Measurements from ENCODE around the gene CFAP54.
"Not testable (repeated sequence)": the region's sequence is repeated elsewhere in the genome, so short reads cannot be mapped to it uniquely, and the experiment has no call there.

CFAP54 gene

GRCh38 chr12:96648923-96649322 is 159.5 kb downstream of the CFAP54 start:
- no peaks in the 10 kb centered on the region for H3K4me1 Mint-ChIP-seq (ENCODE audit: low read depth)
- H3K4me3 Mint-ChIP-seq: no peak overlapping the region
- intact Hi-C loops (cut with micrococcal nuclease): no loop called here
- peaks cover 6% of the 10 kb centered on the region for H3K9me3 Mint-ChIP-seq
- no peaks in the 10 kb centered on the region for H3K27me3 Mint-ChIP-seq
- H3K27ac Mint-ChIP-seq: no peak overlapping the region
- no peaks in the 10 kb centered on the region for H3K36me3 Mint-ChIP-seq (ENCODE audit: low read depth)

- no peaks in the 10 kb centered on the region for H3K9me3 Mint-ChIP-seq
- no peaks in the 10 kb centered on the region for H3K27me3 Mint-ChIP-seq
- H3K36me3 Mint-ChIP-seq (ENCODE audit: low read depth): no peaks in the 10 kb centered on the region
- intact Hi-C loops (cut with micrococcal nuclease): no loop called here
- no peaks in the 10 kb centered on the region for H3K4me1 Mint-ChIP-seq (ENCODE audit: low read depth)
- no peak overlapping the region for H3K4me3 Mint-ChIP-seq
- H3K27ac Mint-ChIP-seq: no peak overlapping the region
These were observed 163.5 kb downstream of the CFAP54 start for GRCh38 chr12:96652870-96653269.

DNA sequence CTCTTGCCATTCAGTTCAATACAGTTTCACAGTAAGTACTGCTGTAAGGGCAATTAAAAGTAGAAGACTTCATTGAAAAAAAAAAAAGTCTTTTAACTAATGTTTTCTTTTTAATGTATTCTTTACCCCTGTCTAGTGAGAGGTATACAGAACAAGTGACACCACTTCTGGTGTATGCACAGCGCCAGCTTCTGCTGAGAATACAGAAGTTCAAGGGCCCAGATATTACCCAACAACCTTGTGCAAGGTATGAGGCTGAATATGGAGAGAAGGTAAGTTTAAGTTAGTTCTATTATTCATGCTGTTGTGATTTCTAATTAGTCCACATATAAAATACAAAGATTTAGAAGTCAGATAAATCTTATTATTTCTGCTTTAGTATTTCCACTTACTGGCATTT is 168.7 kb downstream of the CFAP54 start:
- no peaks in the 10 kb centered on the region for H3K9me3 Mint-ChIP-seq
- no peaks in the 10 kb centered on the region for H3K4me1 Mint-ChIP-seq (ENCODE audit: low read depth)
- H3K27me3 Mint-ChIP-seq: no peaks in the 10 kb centered on the region
- no peak overlapping the region for H3K4me3 Mint-ChIP-seq
- H3K36me3 Mint-ChIP-seq (ENCODE audit: low read depth): no peaks in the 10 kb centered on the region
- intact Hi-C loops (cut with micrococcal nuclease): no loop called here
- H3K27ac Mint-ChIP-seq: no peak overlapping the region

DNA sequence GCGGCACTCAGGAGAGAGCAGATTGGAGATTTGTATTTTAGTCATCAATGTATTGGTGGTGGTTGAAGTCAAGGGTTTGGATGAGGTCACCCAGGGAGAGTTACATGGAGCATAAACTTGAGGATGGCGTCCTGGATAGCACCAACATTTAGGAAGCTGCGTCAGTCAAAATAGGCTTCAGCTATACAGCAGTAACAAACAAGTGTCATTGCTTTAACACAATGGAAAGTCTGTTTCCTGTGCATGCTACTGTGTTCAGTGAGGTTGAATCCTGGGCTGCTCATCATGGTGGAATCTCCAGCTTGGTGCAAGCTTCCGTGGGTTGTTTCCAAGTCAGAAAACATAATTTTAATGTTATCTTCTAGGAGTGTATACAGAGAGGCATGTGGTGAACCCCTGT is 180.4 kb downstream of the CFAP54 start:
- intact Hi-C loops (cut with micrococcal nuclease): no loop called here
- no peaks in the 10 kb centered on the region for H3K27me3 Mint-ChIP-seq
- no peaks in the 10 kb centered on the region for H3K4me1 Mint-ChIP-seq (ENCODE audit: low read depth)
- H3K4me3 Mint-ChIP-seq: no peak overlapping the region
- H3K9me3 Mint-ChIP-seq: peaks cover 6% of the 10 kb centered on the region
- no peak overlapping the region for H3K27ac Mint-ChIP-seq
- no peaks in the 10 kb centered on the region for H3K36me3 Mint-ChIP-seq (ENCODE audit: low read depth)

DNA sequence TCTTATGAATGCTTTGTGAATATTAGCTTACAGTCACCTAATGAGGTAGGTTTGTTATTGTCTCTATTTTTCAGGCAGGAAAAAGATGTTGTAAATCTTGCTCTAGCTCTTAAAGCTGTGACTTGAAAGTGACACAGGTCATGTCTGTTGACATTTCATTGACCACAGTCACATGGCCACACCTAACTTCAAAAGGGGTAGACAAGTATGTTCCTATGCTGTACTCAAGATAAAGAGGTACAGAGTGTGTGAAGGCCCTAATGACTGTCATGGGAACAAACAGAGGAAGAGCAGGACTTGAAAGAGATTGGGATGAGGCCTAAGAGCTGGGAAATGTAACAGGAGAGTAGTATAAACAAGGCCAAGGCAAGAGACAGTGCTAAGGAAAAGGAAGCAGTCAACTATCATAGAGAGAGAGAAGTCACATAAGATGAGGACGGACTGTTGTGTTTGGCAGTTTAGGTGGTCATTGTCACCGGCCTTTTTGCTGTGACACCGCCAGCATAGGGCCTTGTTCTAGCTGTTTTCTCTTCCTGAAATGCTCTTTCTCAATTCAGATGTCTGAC is 181.0 kb downstream of the CFAP54 start:
- no peak overlapping the region for H3K27ac Mint-ChIP-seq
- no peaks in the 10 kb centered on the region for H3K4me1 Mint-ChIP-seq (ENCODE audit: low read depth)
- no peak overlapping the region for H3K4me3 Mint-ChIP-seq
- intact Hi-C loops (cut with micrococcal nuclease): no loop called here
- H3K9me3 Mint-ChIP-seq: peaks cover 6% of the 10 kb centered on the region
- H3K27me3 Mint-ChIP-seq: no peaks in the 10 kb centered on the region
- H3K36me3 Mint-ChIP-seq (ENCODE audit: low read depth): no peaks in the 10 kb centered on the region

- H3K4me1 Mint-ChIP-seq (ENCODE audit: low read depth); H3K36me3 Mint-ChIP-seq (ENCODE audit: low read depth); intact Hi-C loops (cut with micrococcal nuclease); H3K9me3 Mint-ChIP-seq; H3K4me3 Mint-ChIP-seq; H3K27me3 Mint-ChIP-seq; H3K27ac Mint-ChIP-seq: not testable (repeated sequence)
These were observed 186.1 kb downstream of the CFAP54 start for GRCh38 chr12:96675519-96675918.

- Mint-ChIP-seq H3K27ac (no peak overlapping the region), H3K36me3 (ENCODE audit: low read depth) (no peaks in the 10 kb centered on the region), H3K27me3 (no peaks in the 10 kb centered on the region), H3K4me1 (ENCODE audit: low read depth) (no peaks in the 10 kb centered on the region), H3K9me3 (no peaks in the 10 kb centered on the region), H3K4me3 (no peak overlapping the region)
- intact Hi-C loops (cut with micrococcal nuclease): no loop called here
These were observed 188.0 kb downstream of the CFAP54 start for GRCh38 chr12:96677363-96677762.

- Mint-ChIP-seq H3K27ac (no peak overlapping the region), H3K4me3 (no peak overlapping the region), H3K36me3 (ENCODE audit: low read depth) (no peaks in the 10 kb centered on the region), H3K4me1 (ENCODE audit: low read depth) (no peaks in the 10 kb centered on the region), H3K9me3 (no peaks in the 10 kb centered on the region), H3K27me3 (peaks cover 2% of the 10 kb centered on the region)
- intact Hi-C loops (cut with micrococcal nuclease): no loop called here
These were observed 198.3 kb downstream of the CFAP54 start for GRCh38 chr12:96687719-96688118.

- no peak overlapping the region for H3K4me3 Mint-ChIP-seq
- no peaks in the 10 kb centered on the region for H3K36me3 Mint-ChIP-seq (ENCODE audit: low read depth)
- intact Hi-C loops (cut with micrococcal nuclease): no loop called here
- no peak overlapping the region for H3K27ac Mint-ChIP-seq
- no peaks in the 10 kb centered on the region for H3K9me3 Mint-ChIP-seq
- H3K4me1 Mint-ChIP-seq (ENCODE audit: low read depth): no peaks in the 10 kb centered on the region
- no peaks in the 10 kb centered on the region for H3K27me3 Mint-ChIP-seq
These were observed 209.1 kb downstream of the CFAP54 start for GRCh38 chr12:96698521-96698920.

GRCh38 chr12:96698965-96699364 is 209.6 kb downstream of the CFAP54 start:
- intact Hi-C loops (cut with micrococcal nuclease): no loop called here
- no peak overlapping the region for H3K4me3 Mint-ChIP-seq
- no peaks in the 10 kb centered on the region for H3K36me3 Mint-ChIP-seq (ENCODE audit: low read depth)
- no peaks in the 10 kb centered on the region for H3K27me3 Mint-ChIP-seq
- H3K9me3 Mint-ChIP-seq: no peaks in the 10 kb centered on the region
- H3K27ac Mint-ChIP-seq: no peak overlapping the region
- no peaks in the 10 kb centered on the region for H3K4me1 Mint-ChIP-seq (ENCODE audit: low read depth)

GRCh38 chr12:96701856-96702255 is 212.5 kb downstream of the CFAP54 start:
- H3K36me3 Mint-ChIP-seq (ENCODE audit: low read depth): no peaks in the 10 kb centered on the region
- no peak overlapping the region for H3K27ac Mint-ChIP-seq
- no peaks in the 10 kb centered on the region for H3K4me1 Mint-ChIP-seq (ENCODE audit: low read depth)
- intact Hi-C loops (cut with micrococcal nuclease): no loop called here
- H3K9me3 Mint-ChIP-seq: no peaks in the 10 kb centered on the region
- no peaks in the 10 kb centered on the region for H3K27me3 Mint-ChIP-seq
- H3K4me3 Mint-ChIP-seq: no peak overlapping the region

GRCh38 chr12:96710127-96710745 is 220.9 kb downstream of the CFAP54 start:
- no peaks in the 10 kb centered on the region for H3K36me3 Mint-ChIP-seq (ENCODE audit: low read depth)
- intact Hi-C loops (cut with micrococcal nuclease): no loop called here
- no peak overlapping the region for H3K27ac Mint-ChIP-seq
- no peaks in the 10 kb centered on the region for H3K9me3 Mint-ChIP-seq
- H3K4me1 Mint-ChIP-seq (ENCODE audit: low read depth): no peaks in the 10 kb centered on the region
- H3K4me3 Mint-ChIP-seq: no peak overlapping the region
- no peaks in the 10 kb centered on the region for H3K27me3 Mint-ChIP-seq

- no peaks in the 10 kb centered on the region for H3K9me3 Mint-ChIP-seq
- no peak overlapping the region for H3K27ac Mint-ChIP-seq
- H3K36me3 Mint-ChIP-seq (ENCODE audit: low read depth): no peaks in the 10 kb centered on the region
- no peaks in the 10 kb centered on the region for H3K27me3 Mint-ChIP-seq
- no peaks in the 10 kb centered on the region for H3K4me1 Mint-ChIP-seq (ENCODE audit: low read depth)
- intact Hi-C loops (cut with micrococcal nuclease): no loop called here
- no peak overlapping the region for H3K4me3 Mint-ChIP-seq
These were observed 222.0 kb downstream of the CFAP54 start for GRCh38 chr12:96711364-96711763.

- no peaks in the 10 kb centered on the region for H3K27me3 Mint-ChIP-seq
These were observed 224.8 kb downstream of the CFAP54 start for GRCh38 chr12:96714199-96714598.

DNA sequence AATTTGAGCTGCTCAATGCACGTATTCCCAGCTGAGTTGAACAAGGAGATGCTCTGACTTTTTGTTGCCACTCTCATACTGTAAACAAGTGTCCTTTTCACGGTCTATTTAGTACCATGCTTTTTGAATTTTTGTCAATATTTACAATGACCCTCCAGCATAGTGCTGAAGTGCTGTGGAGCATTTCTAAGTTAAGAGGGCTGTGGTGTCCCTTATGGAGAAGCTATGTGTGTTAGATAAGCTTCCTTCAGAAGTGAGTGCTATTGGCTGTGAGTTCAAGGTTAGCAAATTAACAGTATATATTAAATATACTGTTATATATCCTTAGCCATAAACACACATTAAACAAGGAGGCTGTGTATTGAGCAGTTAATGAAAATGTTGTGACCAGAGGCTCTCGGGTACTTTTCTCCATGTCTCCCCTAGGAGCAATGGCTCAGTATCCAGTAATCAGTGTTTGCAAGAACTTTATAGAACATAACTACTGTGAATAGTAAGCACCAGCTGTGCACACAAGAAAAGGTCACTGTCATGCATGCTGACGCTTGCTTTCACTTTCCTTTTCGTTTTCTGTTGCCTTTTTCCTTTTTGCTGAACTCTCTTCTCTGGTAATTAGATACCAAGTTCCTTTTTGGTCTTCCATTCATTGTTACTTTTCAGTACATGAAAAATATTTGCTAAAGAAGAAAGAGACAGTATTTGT is 230.4 kb downstream of the CFAP54 start:
- Mint-ChIP-seq H3K27ac (peak overlapping the region; percentile 72), H3K4me3 (peak overlapping the region; percentile 73), H3K27me3 (no peaks in the 10 kb centered on the region), H3K4me1 (ENCODE audit: low read depth) (peaks cover 5% of the 10 kb centered on the region), H3K9me3 (no peaks in the 10 kb centered on the region), H3K36me3 (ENCODE audit: low read depth) (no peaks in the 10 kb centered on the region)
- intact Hi-C loops (cut with micrococcal nuclease): no loop called here

More at GRCh38 chr12:96714199-96714598, 224.8 kb downstream of the CFAP54 start:
- no peaks in the 10 kb centered on the region for H3K9me3 Mint-ChIP-seq
- no peak overlapping the region for H3K4me3 Mint-ChIP-seq
- no peaks in the 10 kb centered on the region for H3K36me3 Mint-ChIP-seq (ENCODE audit: low read depth)
- no peaks in the 10 kb centered on the region for H3K4me1 Mint-ChIP-seq (ENCODE audit: low read depth)
- intact Hi-C loops (cut with micrococcal nuclease): no loop called here
- no peak overlapping the region for H3K27ac Mint-ChIP-seq

Data from dendritic cell treated with granulocyte-macrophage colony-stimulating factor and Interleukin-4, amounts not matched to agents 40 ng/mL and 50 ng/mL, for 4 days (primary cell).